HG03575 (cell line): Measurements from ENCODE around the gene SLC35F3.
"Not testable (repeated sequence)": the region's sequence is repeated elsewhere in the genome, so short reads cannot be mapped to it uniquely, and the experiment has no call there.

Experiments used
- ATAC-seq: cut with Tn5 transposase; IDR thresholded peaks from one replicate; pipeline ENCODE4 v1.9.1; 2021; ENCODE audit not compliant: unreplicated experiment, insufficient number of reproducible peaks, low FRiP score; ENCODE audit errors: extremely low read depth

SLC35F3 gene

GRCh38 chr1:234121659-234122058, 217.2 kb downstream of the SLC35F3 start:
- not testable (repeated sequence) for ATAC-seq

DNA sequence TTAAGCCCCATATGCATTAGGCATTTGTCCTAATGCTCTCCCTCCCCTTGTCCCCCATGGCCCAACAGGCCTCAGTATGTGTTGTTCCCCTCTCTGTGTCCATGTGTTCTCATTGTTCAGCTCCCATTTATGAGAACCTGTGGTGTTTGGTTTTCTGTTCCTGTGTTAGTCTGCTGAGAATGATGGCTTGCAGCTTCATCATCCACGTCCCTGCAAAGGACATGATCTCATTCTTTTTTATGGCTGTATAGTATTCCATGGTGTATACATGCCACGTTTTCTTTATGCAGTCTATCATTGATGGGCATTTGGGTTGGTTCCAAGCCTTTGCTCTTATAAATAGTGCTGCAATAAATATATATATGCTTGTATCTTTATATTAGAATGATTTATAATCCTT, 218.1 kb downstream of the SLC35F3 start:
- ATAC-seq, result not testable (repeated sequence)

DNA sequence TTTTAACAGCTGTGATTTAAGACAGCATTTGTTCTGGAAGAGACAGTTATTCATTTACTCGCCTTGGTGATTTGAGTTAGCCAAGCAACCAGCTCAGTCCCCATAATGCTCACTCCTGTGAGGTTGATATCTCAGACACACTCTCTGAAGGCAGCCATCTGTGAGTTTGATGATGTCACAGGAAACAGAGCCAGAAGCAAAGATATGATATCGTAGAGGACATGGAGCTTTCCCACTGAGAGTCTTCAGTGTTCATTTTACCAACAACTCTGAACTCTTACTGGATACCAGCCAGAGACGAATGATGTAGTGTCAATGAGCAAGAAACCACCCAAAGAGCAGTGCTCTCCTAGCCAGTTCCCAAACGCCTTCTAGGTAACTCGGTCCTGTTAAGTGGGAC, 219.4 kb downstream of the SLC35F3 start:
- no peak for ATAC-seq

GRCh38 chr1:234125283-234125682, 220.8 kb downstream of the SLC35F3 start:
- ATAC-seq, result no peak

- ATAC-seq, result no peak
Measured at GRCh38 chr1:234125714-234126113, 221.2 kb downstream of the SLC35F3 start.

DNA sequence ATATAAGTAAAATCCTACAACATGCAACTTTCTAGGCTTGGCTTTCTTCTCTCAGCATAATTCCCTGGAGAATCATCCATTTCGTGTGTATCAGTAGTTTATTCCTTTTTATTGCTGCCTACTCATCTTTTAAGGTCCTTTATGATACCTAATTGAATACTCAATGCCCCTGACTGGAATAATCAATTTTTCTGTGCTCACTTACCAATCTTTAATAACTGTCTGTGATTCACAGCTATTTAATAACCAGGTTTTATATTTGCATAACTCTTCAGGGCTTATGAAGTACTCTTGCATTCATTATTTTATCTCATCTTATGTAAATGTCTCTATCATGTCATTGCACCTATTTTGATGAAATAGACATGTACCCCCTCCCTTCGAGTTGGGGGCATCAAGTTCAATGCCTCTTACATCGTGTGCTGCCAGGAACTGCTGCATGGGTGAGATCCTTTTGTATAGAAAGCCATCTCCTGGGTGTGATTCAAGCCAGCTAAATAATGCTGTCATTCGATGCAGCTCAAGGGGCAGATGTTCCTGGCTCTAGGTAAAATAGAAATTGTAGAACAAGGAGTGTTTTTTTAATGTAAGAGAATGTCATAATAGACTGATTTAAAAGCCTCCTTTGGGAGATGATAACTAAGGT, 222.7 kb downstream of the SLC35F3 start:
- no peak for ATAC-seq

DNA sequence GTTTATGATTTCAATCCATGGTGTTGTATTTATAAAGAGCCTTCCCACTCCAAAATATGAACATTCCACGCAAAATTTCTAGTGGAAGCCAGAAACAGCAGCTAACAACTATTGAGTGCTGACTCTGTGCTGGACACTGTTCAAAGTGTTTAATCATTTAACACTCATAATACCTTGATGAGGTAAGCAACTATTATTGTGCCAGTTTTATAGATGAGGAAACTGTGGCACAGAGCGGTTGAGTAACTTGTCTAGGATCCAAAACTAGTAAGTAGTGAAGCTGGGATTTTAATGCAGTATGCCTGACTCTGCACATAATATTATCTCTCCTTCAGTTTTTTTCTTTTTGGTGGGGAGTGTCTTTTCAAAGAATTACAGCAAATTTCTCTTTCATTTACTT, 228.3 kb downstream of the SLC35F3 start:
- ATAC-seq, result no peak

DNA sequence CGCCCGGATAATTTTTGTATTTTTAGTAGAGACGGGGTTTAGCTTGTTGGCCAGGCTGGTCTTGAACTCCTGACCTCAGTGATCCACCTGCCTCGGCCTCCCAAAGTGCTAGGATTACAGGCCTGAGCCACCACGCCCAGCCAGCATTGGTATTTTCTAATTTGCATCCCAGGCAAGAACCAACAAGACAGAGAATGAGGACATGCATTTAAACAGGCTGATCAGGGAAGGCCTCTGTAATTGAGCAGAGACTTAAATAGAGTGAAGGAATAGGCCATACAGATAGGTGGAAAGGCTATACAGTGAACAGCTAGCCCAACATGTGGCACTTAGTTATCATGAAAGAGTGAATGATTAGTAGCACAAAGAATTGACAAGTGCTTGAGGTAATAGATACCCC, 230.4 kb downstream of the SLC35F3 start:
- ATAC-seq, result no peak

- no peak for ATAC-seq
Measured at GRCh38 chr1:234135501-234135900, 231.0 kb downstream of the SLC35F3 start.

DNA sequence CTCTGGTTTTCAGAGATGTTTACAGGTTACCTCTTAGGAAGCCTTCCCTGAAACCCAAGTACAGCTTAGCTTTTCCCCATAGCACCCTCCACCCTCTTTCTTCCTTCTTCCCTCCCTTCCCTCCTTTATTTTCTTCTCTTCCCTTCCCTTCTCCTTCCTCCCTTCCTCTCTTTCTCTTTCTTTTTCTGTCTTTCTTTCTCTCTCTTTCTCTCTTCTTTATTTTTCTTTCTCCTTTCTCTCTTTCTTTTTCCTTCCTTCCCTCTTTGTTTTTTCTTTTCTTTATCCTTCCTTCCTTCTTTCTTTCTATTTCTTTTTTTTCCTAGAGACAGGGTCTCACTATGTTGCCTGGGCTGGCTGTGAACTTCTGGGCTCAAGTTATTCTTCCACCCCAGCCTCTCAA, 231.6 kb downstream of the SLC35F3 start:
- ATAC-seq, result no peak

- no peak for ATAC-seq
Measured at GRCh38 chr1:234139966-234140365, 235.5 kb downstream of the SLC35F3 start.

GRCh38 chr1:234140388-234140787, 235.9 kb downstream of the SLC35F3 start:
- ATAC-seq, result no peak

- no peak for ATAC-seq
Measured at GRCh38 chr1:234141006-234141405, 236.5 kb downstream of the SLC35F3 start.

DNA sequence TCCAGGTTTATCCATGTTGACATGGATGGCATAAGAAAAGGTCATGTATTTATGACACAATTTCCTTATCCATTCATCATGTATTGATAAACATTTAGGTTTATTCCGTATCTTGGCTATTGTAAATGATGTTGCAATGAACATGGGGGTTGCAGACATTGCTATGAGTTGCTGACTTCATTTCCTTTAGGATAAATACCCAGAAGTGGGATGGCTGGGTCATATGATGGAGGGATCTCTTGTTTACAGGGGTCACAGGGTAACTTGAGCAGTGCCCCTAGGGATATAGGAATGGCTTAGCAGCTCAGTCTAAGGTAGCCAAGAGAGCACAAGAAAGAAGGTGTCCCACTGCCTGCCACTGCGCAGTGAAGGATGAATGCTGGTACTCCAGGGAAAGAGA, 239.2 kb downstream of the SLC35F3 start:
- no peak for ATAC-seq

- ATAC-seq, result no peak
Measured at GRCh38 chr1:234144901-234145300, 240.4 kb downstream of the SLC35F3 start.

DNA sequence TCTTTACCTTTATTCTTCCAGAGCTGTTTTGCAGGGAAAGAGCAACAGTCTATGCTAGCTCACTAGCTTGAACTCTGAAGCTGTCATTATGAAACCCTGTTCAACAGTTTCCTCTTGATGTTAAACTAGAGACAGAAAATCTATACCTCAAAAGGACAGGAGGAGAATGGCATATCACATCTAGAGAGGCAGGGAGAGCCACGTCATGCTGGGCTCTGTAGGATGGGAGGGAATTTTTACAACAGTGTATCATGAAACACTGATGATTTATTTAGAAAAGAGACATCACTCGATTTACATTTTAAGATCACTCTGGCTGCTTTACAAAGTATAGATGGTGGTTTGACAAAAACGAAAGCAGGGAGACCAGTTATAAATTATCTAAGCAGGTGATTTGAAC, 243.9 kb downstream of the SLC35F3 start:
- ATAC-seq, result no peak

DNA sequence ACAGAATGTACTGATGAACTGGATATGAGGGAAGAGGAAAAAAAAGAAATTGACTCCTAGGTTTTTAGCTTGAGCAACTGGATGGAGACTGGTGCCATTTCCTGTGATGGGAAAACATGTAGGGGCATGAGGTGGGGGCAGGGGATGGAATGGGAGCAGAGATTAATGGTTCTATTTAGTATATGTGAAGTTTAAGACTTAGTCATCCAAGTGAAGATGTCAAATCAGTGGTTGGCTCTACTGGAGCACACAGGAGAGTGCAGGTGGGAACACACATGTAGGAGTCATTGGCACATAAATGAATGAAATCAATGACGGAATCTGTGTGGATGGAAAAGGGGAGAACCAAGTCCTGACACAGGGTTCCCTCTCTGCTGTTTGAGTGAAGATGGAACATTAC, 244.3 kb downstream of the SLC35F3 start:
- no peak for ATAC-seq

DNA sequence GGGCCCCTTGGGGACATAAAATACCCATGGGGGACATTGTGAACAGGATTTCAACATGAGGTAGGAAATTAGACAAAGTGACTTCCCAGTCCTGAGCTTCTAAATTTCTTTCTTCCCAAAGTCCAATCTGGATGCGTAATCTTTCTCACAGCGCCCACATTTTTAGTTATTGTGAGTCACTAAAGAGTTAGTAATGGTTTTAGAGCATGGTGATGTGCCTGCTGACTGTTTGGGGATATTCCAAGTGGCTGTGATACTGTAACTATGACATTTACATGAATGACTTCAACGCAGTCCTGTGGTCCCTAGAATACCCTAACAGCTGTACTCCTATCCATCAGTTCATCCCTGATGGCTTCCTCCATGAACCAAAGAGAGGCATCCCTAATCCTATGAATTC, 244.7 kb downstream of the SLC35F3 start:
- ATAC-seq, result no peak

GRCh38 chr1:234150892-234151291, 246.4 kb downstream of the SLC35F3 start:
- no peak for ATAC-seq

DNA sequence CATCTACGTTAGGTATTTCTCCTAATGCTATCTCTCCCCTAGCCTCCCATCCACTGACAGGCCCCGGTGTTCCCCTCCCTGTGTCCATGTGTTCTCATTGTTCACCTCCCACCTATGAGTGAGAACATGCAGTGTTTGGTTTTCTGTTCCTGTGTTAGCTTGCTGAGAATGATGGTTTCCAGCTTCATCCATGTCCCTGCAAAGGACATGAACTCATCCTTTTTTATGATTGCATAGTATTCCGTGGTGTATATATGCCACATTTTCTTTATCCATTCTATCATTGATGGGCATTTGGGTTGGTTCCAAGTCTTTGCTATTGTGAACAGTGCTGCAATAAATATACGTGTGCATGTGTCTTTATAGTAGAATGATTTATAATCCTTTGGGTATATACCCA, 247.9 kb downstream of the SLC35F3 start:
- ATAC-seq, result not testable (repeated sequence)
